LNCaP clone FGC (cell line): ENCODE data around the gene RAB31.
"Not testable (repeated sequence)": the region's sequence is repeated elsewhere in the genome, so short reads cannot be mapped to it uniquely, and the experiment has no call there.

Experiments used
- DNase-seq: peaks from one replicate; pipeline ENCODE4 v3.0.0-alpha.2; 2011; ENCODE audit warnings: low read depth
- H3K4me3 ChIP-seq: 2 replicates; pipeline ENCODE4 v1.5.1; 2011; ENCODE audit warnings: mild to moderate bottlenecking, low read depth, low read length, control low read depth
- CTCF ChIP-seq: IDR thresholded peaks from 2 replicates; pipeline ENCODE4 v1.5.1; 2012; ENCODE audit warnings: mild to moderate bottlenecking; ENCODE audit not compliant: control insufficient read depth, insufficient read depth; ENCODE audit errors: extremely low read depth

The RAB31 gene

GRCh38 chr18:9671214-9671613 lies 36.9 kb upstream of the RAB31 start:
- TF ChIP-seq CTCF: no peak
- no peak for DNase-seq
- no peak overlapping the region for H3K4me3 ChIP-seq

- no peak overlapping the region for H3K4me3 ChIP-seq
- TF ChIP-seq CTCF: peak; percentile 30
- DNase-seq: peak; percentile 28
These were observed 34.5 kb upstream of the RAB31 start for GRCh38 chr18:9673296-9674251.

GRCh38 chr18:9678216-9678615 lies 29.9 kb upstream of the RAB31 start:
- DNase-seq, H3K4me3 ChIP-seq: not testable (repeated sequence)

GRCh38 chr18:9679125-9679524 lies 29.0 kb upstream of the RAB31 start:
- TF ChIP-seq CTCF: no peak
- no peak overlapping the region for H3K4me3 ChIP-seq
- DNase-seq: no peak

- no peak for TF ChIP-seq CTCF
- DNase-seq: no peak
- H3K4me3 ChIP-seq: no peak overlapping the region
These were observed 26.9 kb upstream of the RAB31 start for GRCh38 chr18:9681217-9681616.

GRCh38 chr18:9682572-9682971 lies 25.5 kb upstream of the RAB31 start:
- no peak overlapping the region for H3K4me3 ChIP-seq
- no peak for DNase-seq
- TF ChIP-seq CTCF: no peak

- TF ChIP-seq CTCF: peak; percentile 34
- DNase-seq: no peak
- no peak overlapping the region for H3K4me3 ChIP-seq
These were observed 24.4 kb upstream of the RAB31 start for GRCh38 chr18:9683418-9684396.
